ENCODE measurements around the gene AQP12B.

AQP12B gene

GRCh38 chr2:240646900-240647502 is 35.7 kb downstream of the AQP12B start:
- DNase-seq, result no peak

DNA sequence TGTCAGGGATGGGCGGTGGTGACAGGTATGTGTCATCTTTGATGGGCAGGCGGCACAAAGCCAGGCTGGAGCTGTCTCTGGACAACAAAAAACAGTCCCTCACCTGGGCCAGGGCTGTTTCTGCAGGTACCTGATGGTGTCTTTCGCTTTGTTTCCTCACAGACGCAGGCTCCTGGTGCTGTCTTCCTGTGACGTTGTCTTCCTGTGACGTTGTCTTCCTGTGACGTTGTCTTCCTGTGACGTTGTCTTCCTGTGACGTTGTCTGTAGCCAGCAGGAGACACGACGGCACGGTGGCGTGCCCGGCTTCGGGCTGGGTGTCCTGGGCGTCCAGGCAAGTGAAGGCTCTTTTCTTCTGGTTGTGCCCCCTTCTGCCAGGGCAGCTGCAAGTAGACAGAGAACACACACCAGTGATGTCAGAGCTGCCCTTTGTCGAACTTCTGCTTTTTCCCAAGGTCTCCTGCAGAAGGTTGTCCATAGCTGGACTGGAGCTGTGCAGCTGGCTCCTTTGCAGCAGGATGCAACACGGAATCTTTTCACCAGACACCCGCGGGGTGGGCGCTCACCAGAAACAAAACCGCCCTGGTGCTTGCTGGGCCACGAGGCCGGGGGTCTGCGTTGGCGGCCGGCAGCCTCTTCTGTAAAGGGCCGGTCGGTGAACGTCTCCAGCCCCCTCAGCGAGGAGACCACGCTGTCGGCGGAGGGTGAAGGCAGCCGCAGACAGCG is 36.3 kb downstream of the AQP12B start:
- no peak for DNase-seq

- DNase-seq, result no peak
These were observed 36.9 kb downstream of the AQP12B start for GRCh38 chr2:240645801-240646175.

DNA sequence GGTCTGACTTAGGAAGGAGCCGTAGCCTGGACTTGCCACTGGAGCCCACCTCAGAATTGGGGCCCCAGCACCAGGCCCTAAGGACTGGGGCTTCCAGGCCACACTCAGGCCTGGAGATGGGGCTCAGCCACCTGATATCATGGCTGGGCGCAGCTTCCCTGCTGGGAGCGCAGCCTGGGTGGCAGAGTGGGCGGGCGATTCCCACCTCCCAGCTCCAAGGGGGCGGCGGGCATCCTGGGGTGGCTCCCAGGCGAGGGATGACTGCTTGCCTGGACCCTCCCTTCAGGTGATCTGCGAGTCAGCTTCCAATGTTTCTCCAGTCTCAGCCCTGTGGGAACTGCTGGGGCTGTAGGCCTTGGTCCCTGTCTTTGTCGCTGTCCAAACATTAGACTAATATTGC is 37.3 kb downstream of the AQP12B start:
- no peak for DNase-seq

GRCh38 chr2:240644859-240645301 is 37.8 kb downstream of the AQP12B start:
- DNase-seq, result no peak

DNA sequence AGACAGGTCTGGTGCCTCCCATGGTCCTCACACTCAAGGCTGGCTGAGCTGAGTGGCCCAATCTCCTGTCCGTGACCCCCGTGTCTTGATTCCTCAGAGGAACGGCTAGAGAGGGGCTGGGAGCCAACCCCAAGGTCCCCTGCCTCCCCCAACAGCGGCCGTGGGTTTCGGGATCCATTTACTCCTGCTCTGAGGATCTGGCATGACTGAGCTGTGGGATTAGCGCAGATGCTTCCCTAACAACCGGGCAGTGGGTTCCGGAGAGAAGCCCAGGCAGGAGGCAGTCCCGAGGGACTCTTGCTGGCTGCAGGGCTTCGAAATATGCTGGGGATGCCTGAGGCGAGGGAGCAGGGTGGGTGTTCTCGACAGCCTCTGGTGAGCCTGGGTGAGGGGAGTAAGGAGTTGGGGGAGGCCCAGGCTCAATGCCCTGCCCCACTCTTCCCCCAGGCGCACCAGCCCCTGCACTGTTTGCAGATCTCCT is 38.5 kb downstream of the AQP12B start:
- no peak for DNase-seq

GRCh38 chr2:240643811-240644150 is 38.9 kb downstream of the AQP12B start:
- no peak for DNase-seq

DNA sequence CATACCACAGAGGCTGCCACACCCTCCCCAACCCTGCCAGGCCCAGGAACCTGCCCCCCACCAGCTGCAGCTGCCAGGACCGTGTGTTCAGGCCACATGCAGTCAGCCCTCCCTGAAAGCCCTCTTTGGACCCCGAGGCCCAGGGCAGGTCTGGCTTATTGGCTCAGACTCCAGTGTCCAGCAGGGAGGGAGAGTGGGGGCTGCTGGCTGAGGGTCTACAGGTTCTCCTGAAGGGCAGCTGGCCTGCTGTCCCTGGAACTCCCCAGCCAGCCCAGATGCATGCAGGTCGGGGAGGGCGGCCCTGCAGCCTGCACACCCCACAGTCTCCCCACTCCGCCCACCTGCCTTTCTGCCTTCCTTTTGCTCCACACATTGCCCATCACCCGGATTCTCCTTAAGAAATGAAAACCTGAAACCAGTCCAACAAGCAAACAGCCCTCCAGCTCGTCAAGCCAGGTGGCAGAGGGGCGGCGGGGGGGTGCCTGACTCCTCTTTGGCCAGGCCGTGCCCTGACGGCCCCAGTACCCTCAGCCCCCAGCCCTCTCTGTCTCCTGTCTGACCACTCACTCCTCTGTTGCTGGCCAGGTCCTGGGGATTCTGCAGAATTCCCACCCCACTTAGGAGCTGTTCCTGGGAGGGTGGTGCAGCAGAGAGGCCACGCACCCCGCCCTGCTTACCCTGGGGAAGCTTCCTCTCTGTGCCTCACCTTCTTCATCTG is 39.4 kb downstream of the AQP12B start:
- DNase-seq, result no peak

GRCh38 chr2:240642806-240643092 is 39.9 kb downstream of the AQP12B start:
- no peak for DNase-seq

DNA sequence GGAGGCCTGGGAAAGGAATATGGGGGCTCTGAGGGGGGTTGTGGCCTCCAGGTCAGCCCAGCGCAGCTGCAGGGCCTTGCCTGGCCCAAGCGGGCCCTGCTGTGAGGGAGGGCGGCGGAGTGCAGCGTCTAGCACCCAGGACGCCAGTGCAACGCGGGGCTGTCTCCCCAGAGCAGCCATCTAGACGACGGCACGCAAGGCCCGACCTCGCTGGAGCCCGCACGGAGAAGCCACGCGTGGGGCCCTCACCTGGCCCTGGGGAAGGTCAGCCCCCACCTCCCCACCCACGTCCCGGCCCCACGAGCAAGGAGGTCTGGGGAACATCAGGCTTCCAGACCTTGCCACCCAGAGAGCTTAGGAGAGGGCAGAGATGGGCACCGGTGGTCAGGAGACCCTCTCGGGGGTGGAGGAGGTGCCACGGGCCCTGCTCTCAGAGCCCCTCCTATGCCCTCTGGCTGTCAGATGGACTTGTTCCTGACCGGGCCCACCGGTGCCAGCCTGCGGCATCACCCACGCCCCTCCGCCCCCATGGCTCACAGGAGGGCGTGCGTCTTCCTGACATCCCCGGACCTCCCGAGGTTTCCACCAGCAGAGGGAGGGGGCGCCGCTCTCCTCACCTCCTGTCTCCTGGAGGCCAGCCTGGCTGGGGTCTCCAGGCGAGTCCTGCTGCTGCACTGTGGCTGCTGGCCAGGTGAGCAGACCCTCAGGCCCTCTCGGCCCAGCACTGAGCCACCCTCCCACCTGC is 40.5 kb downstream of the AQP12B start:
- DNase-seq, result no peak

- no peak for DNase-seq
These were observed 41.7 kb downstream of the AQP12B start for GRCh38 chr2:240640939-240641338.

DNA sequence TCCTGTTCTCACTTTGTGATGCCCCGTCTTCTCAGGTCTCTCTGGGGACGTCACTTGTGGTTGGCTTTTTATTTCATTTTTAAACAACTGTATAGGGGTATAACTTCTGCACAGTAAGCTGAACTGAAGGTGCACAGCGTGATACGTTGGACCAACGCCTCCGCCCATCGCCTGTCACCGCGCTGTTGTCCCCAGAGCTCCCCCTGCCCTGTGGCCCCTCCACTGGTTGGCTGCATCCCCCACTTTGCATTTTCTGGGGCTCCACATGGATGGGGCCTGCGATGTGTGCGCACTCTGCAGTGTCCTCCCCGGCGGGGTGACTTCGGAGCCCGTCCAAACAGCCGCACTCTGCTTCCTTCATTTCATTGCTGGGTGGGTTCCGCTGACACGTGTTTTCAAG is 43.1 kb downstream of the AQP12B start:
- DNase-seq, result no peak

DNA sequence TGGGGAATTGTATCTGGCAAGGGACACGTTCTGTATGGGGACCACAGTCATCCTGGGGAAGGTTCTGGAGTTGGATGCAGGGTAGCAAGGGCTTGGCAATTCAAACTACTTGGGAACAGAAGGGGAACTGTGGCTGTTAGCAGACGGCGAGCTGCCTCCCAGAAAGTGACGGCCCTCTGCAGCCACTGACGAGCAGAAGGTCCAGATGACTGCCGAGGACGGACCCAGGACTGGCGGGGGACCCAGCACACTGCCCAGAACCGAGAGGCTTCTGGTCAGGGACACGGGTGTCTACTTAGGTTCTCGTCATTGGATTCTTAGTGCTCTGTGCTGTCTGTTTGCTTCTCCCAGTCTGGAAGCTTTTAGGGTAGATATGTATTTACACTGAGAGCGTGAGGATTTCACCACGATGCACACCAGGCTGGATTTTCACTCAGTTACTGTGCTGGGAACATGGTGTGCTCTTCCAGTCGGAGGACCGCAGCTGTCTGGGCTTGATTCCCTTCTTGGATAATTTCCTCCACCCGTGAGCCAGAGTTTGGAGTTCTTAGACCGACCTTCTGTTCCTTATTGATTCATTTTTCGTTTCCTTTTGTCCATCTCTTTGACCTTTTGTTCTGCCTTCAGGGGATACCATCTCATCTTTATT is 44.0 kb downstream of the AQP12B start:
- no peak for DNase-seq

- no peak for DNase-seq
These were observed 44.8 kb downstream of the AQP12B start for GRCh38 chr2:240637901-240638345.

DNA sequence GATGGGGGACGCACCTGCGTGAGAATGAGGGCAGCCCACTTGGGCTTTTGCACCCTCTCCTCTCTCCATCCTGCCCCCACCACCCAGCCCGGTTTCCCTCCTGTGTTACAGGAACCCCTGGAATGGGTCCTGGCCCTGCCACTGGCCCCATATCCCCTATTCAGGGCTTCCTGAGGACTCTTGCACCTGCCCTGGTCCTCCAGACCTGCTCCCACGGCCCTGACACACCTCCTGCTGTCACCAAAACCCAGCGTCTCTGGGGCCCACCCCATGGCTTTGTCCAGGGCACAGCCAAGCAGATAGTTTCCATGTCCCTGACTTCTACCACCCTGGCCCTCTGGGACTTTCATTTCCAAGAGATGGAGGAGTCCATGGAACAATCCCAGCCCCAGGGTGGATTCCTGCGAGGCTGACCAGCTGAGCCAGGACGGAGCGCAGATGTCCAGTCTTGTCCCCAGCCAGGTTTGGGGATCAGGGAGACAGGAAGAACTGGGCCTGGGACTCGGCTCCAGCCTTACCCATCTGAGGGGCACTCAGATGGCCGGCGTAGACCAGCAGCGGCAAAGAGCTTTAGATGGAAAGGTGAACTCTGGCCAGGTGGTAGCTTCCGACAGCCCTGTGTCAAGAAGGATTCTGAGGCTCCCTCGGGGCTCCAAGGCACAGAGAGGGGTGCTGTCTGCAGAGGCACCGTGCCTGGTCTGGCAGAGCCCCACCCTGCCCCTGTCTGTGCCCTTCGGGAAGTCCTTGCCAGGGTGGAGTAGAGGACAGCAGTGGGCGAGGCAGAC is 45.4 kb downstream of the AQP12B start:
- DNase-seq, result peak; percentile 16

DNA sequence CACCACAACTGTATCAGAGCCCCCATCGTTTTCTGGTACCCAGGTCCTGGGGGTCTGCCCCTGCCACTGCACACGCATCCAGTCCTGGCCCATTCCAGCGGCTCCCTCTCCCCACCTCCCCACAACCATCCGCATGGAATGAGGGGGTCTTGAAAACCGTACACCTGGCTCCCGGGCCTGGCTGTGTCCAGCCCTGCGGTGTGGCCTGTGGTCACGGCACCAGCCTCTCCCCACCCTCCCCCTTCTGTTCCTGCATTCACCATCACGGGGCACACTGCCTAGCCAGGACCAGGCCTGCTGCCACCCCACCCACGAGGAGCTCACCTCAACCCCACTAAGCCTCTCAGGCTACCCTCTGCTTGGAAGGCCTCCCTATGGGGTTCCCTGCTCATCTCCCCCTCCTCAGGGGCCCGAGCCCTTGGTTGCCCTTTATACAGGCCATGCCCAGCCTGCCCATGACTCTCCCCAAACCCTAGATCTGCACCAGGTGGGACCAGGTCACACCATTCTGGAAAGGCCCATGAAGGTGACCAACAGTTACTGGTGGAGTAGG is 46.0 kb downstream of the AQP12B start:
- peak; percentile 27 for DNase-seq

GRCh38 chr2:240635998-240636547 is 46.6 kb downstream of the AQP12B start:
- DNase-seq, result no peak

- DNase-seq, result no peak
These were observed 47.3 kb downstream of the AQP12B start for GRCh38 chr2:240635121-240635997.

GRCh38 chr2:240632306-240632721 is 50.4 kb downstream of the AQP12B start:
- DNase-seq, result peak; percentile 5

GRCh38 chr2:240631548-240632305 is 51.0 kb downstream of the AQP12B start:
- peak; percentile 16 for DNase-seq

All from activated CD4-positive, CD25-positive, alpha-beta regulatory T cell treated with anti-CD3 and anti-CD28 coated beads, Interleukin-2, amount 50 U/mL, for 72 hours (primary cell).